HCT116 (cell line): ENCODE results near the gene ACRV1. TPM values are rescaled to one million over a fixed set of nuclear protein-coding genes. Genes with fewer than 3 reads are reported as not detected.
A peak's percentile ranks its signal among the peaks of the same experiment; 100 is the strongest.

Source experiments
- ATAC-seq: fragments of 200-7000 bp; cut with Tn5 transposase; 2 replicates; pipeline ENCODE4 v1.9.1; 2020; ENCODE audit warnings: mild to moderate bottlenecking, moderate library complexity
- BruUV-seq: library from RNA; stranded (reverse); fragments of 400-500 nt; replicated peaks from 2 replicates; lab custom pipeline; 2021; lab: Mats Ljungman, UMichigan
- CTCF ChIA-PET: fragments of 300-600 bp; sonication (Branson Sonifier 250); formaldehyde crosslinking; loops from one replicate; lab custom pipeline; 2021; ENCODE audit warnings: antibody characterized with exemption; lab: Charles Lee
- POLR2A ChIA-PET: fragments of 300-600, 350-600 bp; sonication (Branson Sonifier 250); formaldehyde crosslinking; loops from one replicate; lab custom pipeline; 2021; ENCODE audit warnings: antibody characterized with exemption; lab: Charles Lee
- RAD21 ChIA-PET, 2 experiments: fragments of 300-600 bp; sonication (Branson Sonifier 250); formaldehyde crosslinking; loops; one replicate each; lab custom pipeline; 2023; ENCODE audit warnings: low total read pairs in 2 of 2; ENCODE audit not compliant: uncharacterized antibody in 2 of 2, unreplicated experiment in 2 of 2, low non-redundant PET in 1 of 2; lab: Charles Lee
- DNase-seq: peaks from one replicate; pipeline ENCODE4 v3.0.0-alpha.2; 2010; ENCODE audit warnings: low read depth, low spot score
- H2AFZ ChIP-seq: fragments of 200-600 bp; shearing (Covaris generic), sonication (generic); 2 replicates; pipeline ENCODE4 v1.6.1; 2017; ENCODE audit warnings: low read depth, mixed run types, mixed read lengths, antibody characterized with exemption, low read length; ENCODE audit not compliant: poor library complexity, severe bottlenecking
- H3K27ac ChIP-seq: 2 replicates; pipeline ENCODE4 v1.5.1; 2012; ENCODE audit warnings: low read depth, low read length
- H3K27me3 ChIP-seq: fragments of 200-600 bp; sonication (generic); 2 replicates; pipeline ENCODE4 v1.6.1; 2016; ENCODE audit warnings: mixed run types, low read length, mixed read lengths; ENCODE audit not compliant: insufficient read depth
- H3K36me3 ChIP-seq, 2 experiments: fragments of 200-500 bp in 1 of 2; fragments of 200-600 bp in 1 of 2; sonication (Bioruptor generic) in 1 of 2; sonication (generic) in 1 of 2; 2 replicates each; pipeline versions ENCODE4 v1.5.1 to v1.6.1; 2014 to 2016; ENCODE audit warnings: low read length in 2 of 2, inconsistent platforms in 1 of 2, mixed read lengths in 1 of 2, mixed run types in 1 of 2; ENCODE audit not compliant: insufficient read depth in 2 of 2, control insufficient read depth in 1 of 2
- H3K4me1 ChIP-seq, 2 experiments: fragments of 200-600 bp in 1 of 2; sonication (generic) in 1 of 2; 2 replicates each; pipeline versions ENCODE4 v1.5.1 to v1.6.1; 2012 to 2017; ENCODE audit warnings: low read length in 2 of 2, inconsistent platforms in 1 of 2, mild to moderate bottlenecking in 1 of 2, mixed read lengths in 1 of 2, mixed run types in 1 of 2, moderate library complexity in 1 of 2; ENCODE audit not compliant: insufficient read depth in 2 of 2, control insufficient read depth in 1 of 2
- H3K4me2 ChIP-seq: fragments of 200-600 bp; sonication (generic); 2 replicates; pipeline ENCODE4 v1.6.1; 2017; ENCODE audit warnings: mixed run types, low read length, mixed read lengths
- H3K4me3 ChIP-seq, 2 experiments: fragments of 200-600 bp in 1 of 2; sonication (generic) in 1 of 2; replicated peaks in 1 of 2; 2 replicates each; pipeline ENCODE4 v1.5.1; 2011 to 2016; ENCODE audit warnings: low read length in 2 of 2, control low read depth in 1 of 2, low read depth in 1 of 2, mild to moderate bottlenecking in 1 of 2, mixed read lengths in 1 of 2, mixed run types in 1 of 2
- H3K79me2 ChIP-seq: fragments of 200-600 bp; sonication (generic); 2 replicates; pipeline ENCODE4 v1.6.1; 2017; ENCODE audit warnings: mild to moderate bottlenecking, mixed run types, low read length, moderate library complexity, mixed read lengths; ENCODE audit not compliant: insufficient read depth
- H3K9ac ChIP-seq: fragments of 200-600 bp; sonication (generic); 2 replicates; pipeline ENCODE4 v1.6.1; 2016; ENCODE audit warnings: low read length, mixed read lengths
- H3K9me2 ChIP-seq: fragments of 200-600 bp; sonication (generic), shearing (Covaris generic); 2 replicates; pipeline ENCODE4 v1.6.1; 2017; ENCODE audit warnings: mixed run types, mild to moderate bottlenecking, moderate library complexity; ENCODE audit not compliant: insufficient read depth
- H3K9me3 ChIP-seq, 2 experiments: fragments of 200-500 bp in 1 of 2; fragments of 200-600 bp in 1 of 2; sonication (Bioruptor generic) in 1 of 2; sonication (generic) in 1 of 2; 2 replicates each; pipeline ENCODE4 v1.6.1; 2014 to 2017; ENCODE audit warnings: low read length in 2 of 2, mixed read lengths in 2 of 2, inconsistent platforms in 1 of 2, low read depth in 1 of 2, mild to moderate bottlenecking in 1 of 2, mixed run types in 1 of 2, moderate library complexity in 1 of 2; ENCODE audit not compliant: control insufficient read depth in 1 of 2, insufficient read depth in 1 of 2
- H4K20me1 ChIP-seq: fragments of 200-600 bp; sonication (generic), shearing (Covaris generic); 2 replicates; pipeline ENCODE4 v1.6.1; 2017; ENCODE audit warnings: mixed run types, mild to moderate bottlenecking, moderate library complexity; ENCODE audit not compliant: insufficient read depth
- ATF3 ChIP-seq: IDR thresholded peaks from 2 replicates; pipeline ENCODE4 v1.6.1; 2012
- CBX3 ChIP-seq: IDR thresholded peaks from 2 replicates; pipeline ENCODE4 v1.6.1; 2012; ENCODE audit warnings: low read depth
- CEBPB ChIP-seq: IDR thresholded peaks from 2 replicates; pipeline ENCODE4 v1.6.1; 2012; ENCODE audit warnings: low read depth
- ELF1 ChIP-seq: IDR thresholded peaks from 2 replicates; pipeline ENCODE4 v1.6.1; 2012; ENCODE audit warnings: low read depth, borderline replicate concordance
- POLR2A ChIP-seq: IDR thresholded peaks from 2 replicates; pipeline ENCODE4 v1.7.0; 2011; ENCODE audit warnings: borderline replicate concordance; ENCODE audit not compliant: insufficient read depth, insufficient read length; ENCODE audit errors: extremely low read depth
- REST ChIP-seq: IDR thresholded peaks from 2 replicates; pipeline ENCODE4 v1.6.1; 2012; ENCODE audit warnings: low read depth
- SIN3A ChIP-seq: IDR thresholded peaks from 2 replicates; pipeline ENCODE4 v1.6.1; 2012; ENCODE audit warnings: low read depth
- SRF ChIP-seq: IDR thresholded peaks from 2 replicates; pipeline ENCODE4 v1.6.1; 2012; ENCODE audit warnings: low read depth
- ZBTB33 ChIP-seq: IDR thresholded peaks from 2 replicates; pipeline ENCODE4 v1.6.1; 2011; ENCODE audit warnings: mild to moderate bottlenecking, low read length, moderate library complexity; ENCODE audit not compliant: insufficient replicate concordance; ENCODE audit errors: extremely low read depth
- ZFX ChIP-seq: fragments of 450-650 bp; IDR thresholded peaks from 2 replicates; pipeline ENCODE4 v1.6.1; 2017
- ZNF274 ChIP-seq: fragments of 200-500 bp; sonication (Bioruptor generic); IDR thresholded peaks from 2 replicates; pipeline ENCODE4 v1.6.1; 2014; ENCODE audit warnings: mild to moderate bottlenecking, low read depth, low read length, inconsistent platforms
- intact Hi-C: fragments of 100-400 bp; cut with micrococcal nuclease; formaldehyde crosslinking; loops from 2 replicates; pipeline ENCODE4 v1.10.0; 2022
- total RNA-seq: library from RNA; stranded (reverse); gene quantifications from one replicate; pipeline ENCODE4 v1.2.1, GENCODE V29; 2021; ENCODE audit not compliant: unreplicated experiment

The ACRV1 gene
- total RNA-seq, 1 experiment from 2014 or later = not detected

- peak; percentile 72 for TF ChIP-seq POLR2A
- peak; percentile 94 for TF ChIP-seq ZFX
- peak; percentile 78; the same call in 1 of the 2 replicates for TF ChIP-seq SIN3A
- peak; percentile 64; the same call in 1 of the 2 replicates for TF ChIP-seq SRF
- no peak for TF ChIP-seq ELF1
Measured at GRCh38 chr11:125625630-125626287, 54.9 kb downstream of the ACRV1 start (continued).

- Histone ChIP-seq H3K9me2 (no peaks in the 10 kb centered on the region), H3K9ac (peak overlapping the region; percentile 85), H3K36me3 (peaks cover 5 to 14% of the 10 kb centered on the region in 2 experiments; a peak in 3 of 4 replicates), H3K9me3 (no peaks in the 10 kb centered on the region), H3K27me3 (no peaks in the 10 kb centered on the region), H3K79me2 (peaks cover 29% of the 10 kb centered on the region), H3K4me1 (peaks cover 4 to 17% of the 10 kb centered on the region in 2 experiments; a peak in 3 of 4 replicates), H3K4me3 (peak overlapping the region; percentile 56 to 75), H3K27ac (peak overlapping the region; percentile 85), H4K20me1 (no peaks in the 10 kb centered on the region), H3K4me2 (peak overlapping the region; percentile 86), H2AFZ (peak overlapping the region; percentile 23)
- TF ChIP-seq CEBPB (no peak), ZBTB33 (no peak), ATF3 (no peak), REST (no peak), ZNF274 (no peak), CBX3 (no peak), SIN3A (no peak)
- ChIA-PET POLR2A (interaction anchor here (1.1 to 1.8 kb wide), 3 partner anchors 31 to 54 kb away, joined by 3 to 6 read pairs (median 5); no protein-coding TSS in a partner anchor), RAD21 (no interaction called here), CTCF (no interaction called here)
- TSS peak; percentile 96 for BruUV-seq
- no peak; the same call in 1 of the 2 replicates for ATAC-seq
- DNase-seq = no peak
- intact Hi-C loops = loop anchor here (2.0 kb wide), 1 partner anchor 32 kb away; the partner anchor contains the start of gene STT3A
Measured at GRCh38 chr11:125625225-125625629, 55.4 kb downstream of the ACRV1 start.
